HCT116 (cell line): ENCODE measurements around the gene POGLUT2. TPM values are rescaled to one million over a fixed set of nuclear protein-coding genes. Genes with fewer than 3 reads are reported as not detected.

Source experiments
- ATAC-seq: fragments of 200-7000 bp; cut with Tn5 transposase; 2 replicates; pipeline ENCODE4 v1.9.1; 2020; ENCODE audit warnings: mild to moderate bottlenecking, moderate library complexity
- BruUV-seq: library from RNA; stranded (reverse); fragments of 400-500 nt; replicated peaks from 2 replicates; lab custom pipeline; 2021; lab: Mats Ljungman, UMichigan
- CTCF ChIA-PET: fragments of 300-600 bp; sonication (Branson Sonifier 250); formaldehyde crosslinking; loops from one replicate; lab custom pipeline; 2021; ENCODE audit warnings: antibody characterized with exemption; lab: Charles Lee
- POLR2A ChIA-PET: fragments of 300-600, 350-600 bp; sonication (Branson Sonifier 250); formaldehyde crosslinking; loops from one replicate; lab custom pipeline; 2021; ENCODE audit warnings: antibody characterized with exemption; lab: Charles Lee
- RAD21 ChIA-PET, 2 experiments: fragments of 300-600 bp; sonication (Branson Sonifier 250); formaldehyde crosslinking; loops; one replicate each; lab custom pipeline; 2023; ENCODE audit warnings: low total read pairs in 2 of 2; ENCODE audit not compliant: uncharacterized antibody in 2 of 2, unreplicated experiment in 2 of 2, low non-redundant PET in 1 of 2; lab: Charles Lee
- DNase-seq: peaks from one replicate; pipeline ENCODE4 v3.0.0-alpha.2; 2010; ENCODE audit warnings: low read depth, low spot score
- H2AFZ ChIP-seq: fragments of 200-600 bp; shearing (Covaris generic), sonication (generic); 2 replicates; pipeline ENCODE4 v1.6.1; 2017; ENCODE audit warnings: low read depth, mixed run types, mixed read lengths, antibody characterized with exemption, low read length; ENCODE audit not compliant: poor library complexity, severe bottlenecking
- H3K27ac ChIP-seq: 2 replicates; pipeline ENCODE4 v1.5.1; 2012; ENCODE audit warnings: low read depth, low read length
- H3K27me3 ChIP-seq: fragments of 200-600 bp; sonication (generic); 2 replicates; pipeline ENCODE4 v1.6.1; 2016; ENCODE audit warnings: mixed run types, low read length, mixed read lengths; ENCODE audit not compliant: insufficient read depth
- H3K36me3 ChIP-seq, 2 experiments: fragments of 200-500 bp in 1 of 2; fragments of 200-600 bp in 1 of 2; sonication (Bioruptor generic) in 1 of 2; sonication (generic) in 1 of 2; 2 replicates each; pipeline versions ENCODE4 v1.5.1 to v1.6.1; 2014 to 2016; ENCODE audit warnings: low read length in 2 of 2, inconsistent platforms in 1 of 2, mixed read lengths in 1 of 2, mixed run types in 1 of 2; ENCODE audit not compliant: insufficient read depth in 2 of 2, control insufficient read depth in 1 of 2
- H3K4me1 ChIP-seq, 2 experiments: fragments of 200-600 bp in 1 of 2; sonication (generic) in 1 of 2; 2 replicates each; pipeline versions ENCODE4 v1.5.1 to v1.6.1; 2012 to 2017; ENCODE audit warnings: low read length in 2 of 2, inconsistent platforms in 1 of 2, mild to moderate bottlenecking in 1 of 2, mixed read lengths in 1 of 2, mixed run types in 1 of 2, moderate library complexity in 1 of 2; ENCODE audit not compliant: insufficient read depth in 2 of 2, control insufficient read depth in 1 of 2
- H3K4me2 ChIP-seq: fragments of 200-600 bp; sonication (generic); 2 replicates; pipeline ENCODE4 v1.6.1; 2017; ENCODE audit warnings: mixed run types, low read length, mixed read lengths
- H3K4me3 ChIP-seq, 2 experiments: fragments of 200-600 bp in 1 of 2; sonication (generic) in 1 of 2; replicated peaks in 1 of 2; 2 replicates each; pipeline ENCODE4 v1.5.1; 2011 to 2016; ENCODE audit warnings: low read length in 2 of 2, control low read depth in 1 of 2, low read depth in 1 of 2, mild to moderate bottlenecking in 1 of 2, mixed read lengths in 1 of 2, mixed run types in 1 of 2
- H3K79me2 ChIP-seq: fragments of 200-600 bp; sonication (generic); 2 replicates; pipeline ENCODE4 v1.6.1; 2017; ENCODE audit warnings: mild to moderate bottlenecking, mixed run types, low read length, moderate library complexity, mixed read lengths; ENCODE audit not compliant: insufficient read depth
- H3K9ac ChIP-seq: fragments of 200-600 bp; sonication (generic); 2 replicates; pipeline ENCODE4 v1.6.1; 2016; ENCODE audit warnings: low read length, mixed read lengths
- H3K9me2 ChIP-seq: fragments of 200-600 bp; sonication (generic), shearing (Covaris generic); 2 replicates; pipeline ENCODE4 v1.6.1; 2017; ENCODE audit warnings: mixed run types, mild to moderate bottlenecking, moderate library complexity; ENCODE audit not compliant: insufficient read depth
- H3K9me3 ChIP-seq, 2 experiments: fragments of 200-500 bp in 1 of 2; fragments of 200-600 bp in 1 of 2; sonication (Bioruptor generic) in 1 of 2; sonication (generic) in 1 of 2; 2 replicates each; pipeline ENCODE4 v1.6.1; 2014 to 2017; ENCODE audit warnings: low read length in 2 of 2, mixed read lengths in 2 of 2, inconsistent platforms in 1 of 2, low read depth in 1 of 2, mild to moderate bottlenecking in 1 of 2, mixed run types in 1 of 2, moderate library complexity in 1 of 2; ENCODE audit not compliant: control insufficient read depth in 1 of 2, insufficient read depth in 1 of 2
- H4K20me1 ChIP-seq: fragments of 200-600 bp; sonication (generic), shearing (Covaris generic); 2 replicates; pipeline ENCODE4 v1.6.1; 2017; ENCODE audit warnings: mixed run types, mild to moderate bottlenecking, moderate library complexity; ENCODE audit not compliant: insufficient read depth
- CBX3 ChIP-seq: IDR thresholded peaks from 2 replicates; pipeline ENCODE4 v1.6.1; 2012; ENCODE audit warnings: low read depth
- CEBPB ChIP-seq: IDR thresholded peaks from 2 replicates; pipeline ENCODE4 v1.6.1; 2012; ENCODE audit warnings: low read depth
- CTCF ChIP-seq, 3 experiments: fragments of 200-600 bp in 1 of 3; sonication (generic) in 1 of 3; IDR thresholded peaks in 2 of 3; conservative IDR thresholded peaks in 1 of 3; 2 replicates each; pipeline ENCODE4 v1.5.1; 2012 to 2017; ENCODE audit warnings: low read depth in 2 of 3, low read length in 2 of 3, antibody characterized with exemption in 1 of 3, borderline replicate concordance in 1 of 3, control low read depth in 1 of 3, mild to moderate bottlenecking in 1 of 3, mixed read lengths in 1 of 3, mixed run types in 1 of 3, moderate library complexity in 1 of 3; ENCODE audit not compliant: insufficient read depth in 1 of 3
- EGR1 ChIP-seq: IDR thresholded peaks from 2 replicates; pipeline ENCODE4 v1.6.1; 2012; ENCODE audit warnings: low read depth
- EZH2 ChIP-seq: fragments of 200-600 bp; sonication (generic); IDR thresholded peaks from 2 replicates; pipeline ENCODE4 v1.6.1; 2017; ENCODE audit warnings: antibody characterized with exemption, mixed run types
- POLR2A ChIP-seq: IDR thresholded peaks from 2 replicates; pipeline ENCODE4 v1.7.0; 2011; ENCODE audit warnings: borderline replicate concordance; ENCODE audit not compliant: insufficient read depth, insufficient read length; ENCODE audit errors: extremely low read depth
- POLR2AphosphoS5 ChIP-seq: IDR thresholded peaks from 2 replicates; pipeline ENCODE4 v1.6.1; 2011; ENCODE audit warnings: mild to moderate bottlenecking, low read depth, low read length, moderate library complexity
- RAD21 ChIP-seq: IDR thresholded peaks from 2 replicates; pipeline ENCODE4 v1.6.1; 2012; ENCODE audit warnings: low read depth, mild to moderate bottlenecking
- REST ChIP-seq: IDR thresholded peaks from 2 replicates; pipeline ENCODE4 v1.6.1; 2012; ENCODE audit warnings: low read depth
- SIN3A ChIP-seq: IDR thresholded peaks from 2 replicates; pipeline ENCODE4 v1.6.1; 2012; ENCODE audit warnings: low read depth
- SP1 ChIP-seq: IDR thresholded peaks from 2 replicates; pipeline ENCODE4 v1.6.1; 2012; ENCODE audit warnings: low read depth
- SRF ChIP-seq: IDR thresholded peaks from 2 replicates; pipeline ENCODE4 v1.6.1; 2012; ENCODE audit warnings: low read depth
- TCF7L2 ChIP-seq: IDR thresholded peaks from 2 replicates; pipeline ENCODE4 v1.7.0; 2011; ENCODE audit warnings: borderline replicate concordance, inconsistent platforms; ENCODE audit not compliant: insufficient read depth, insufficient read length; ENCODE audit errors: extremely low read depth
- ZBTB33 ChIP-seq: IDR thresholded peaks from 2 replicates; pipeline ENCODE4 v1.6.1; 2011; ENCODE audit warnings: mild to moderate bottlenecking, low read length, moderate library complexity; ENCODE audit not compliant: insufficient replicate concordance; ENCODE audit errors: extremely low read depth
- intact Hi-C: fragments of 100-400 bp; cut with micrococcal nuclease; formaldehyde crosslinking; loops from 2 replicates; pipeline ENCODE4 v1.10.0; 2022
- total RNA-seq: library from RNA; stranded (reverse); gene quantifications from one replicate; pipeline ENCODE4 v1.2.1, GENCODE V29; 2021; ENCODE audit not compliant: unreplicated experiment

Gene POGLUT2
- total RNA-seq, 1 experiment from 2014 or later: 4.8 TPM

- intact Hi-C loops: no loop called here
- H3K9ac ChIP-seq: no peak overlapping the region
- TF ChIP-seq CEBPB (no peak), SRF (no peak), POLR2A (no peak), TCF7L2 (no peak), SP1 (no peak), REST (no peak), SIN3A (no peak), EGR1 (no peak), ZBTB33 (no peak), RAD21 (no peak), EZH2 (no peak), CTCF (IDR thresholded peaks at IDR 0.05 in 2 of 3, conservative IDR thresholded peaks at IDR 0.05 in 1 of 3; ENCODE audit: borderline replicate concordance in 1 of 3, insufficient read depth in 1 of 3, low read depth in 2 of 3, low read length in 2 of 3) (no peak), CBX3 (no peak), POLR2AphosphoS5 (no peak)
- TF ChIP-seq, all 23 proteins: peak for 0
- ATAC-seq (no peak), DNase-seq (no peak)
- Histone ChIP-seq H3K9me3 (no peaks in the 10 kb centered on the region), H3K79me2 (peaks cover 20% of the 10 kb centered on the region), H3K4me1 (peaks cover 0 to 25% of the 10 kb centered on the region in 2 experiments; a peak in 2 of 4 replicates), H3K4me3 (no peak overlapping the region), H4K20me1 (no peaks in the 10 kb centered on the region), H3K9me2 (no peaks in the 10 kb centered on the region), H3K4me2 (no peak overlapping the region), H3K27me3 (no peaks in the 10 kb centered on the region), H3K27ac (no peak overlapping the region), H3K36me3 (0 out of 4 replicates have a peak, but pooled peaks cover 0 to 3% of the 10 kb centered on the region in 2 experiments), H2AFZ (no peak overlapping the region)
- ChIA-PET RAD21 (no interaction called here), POLR2A (no interaction called here), CTCF (no interaction called here)
- no TSS peak for BruUV-seq
Observed at GRCh38 chr13:102776271-102776670, 22.5 kb downstream of the POGLUT2 start.
